Naive B cell (primary cell): Measurements from ENCODE around the gene GABARAP. TPM values are rescaled to one million over a fixed set of nuclear protein-coding genes. Genes with fewer than 3 reads are reported as not detected.
A peak's percentile ranks its signal among the peaks of the same experiment; 100 is the strongest.

Experiments used
- ATAC-seq, 2 donors: fragments of 150-1000 bp; cut with Tn5 transposase; 2 replicates each; pipeline ENCODE4 v1.10.0; 2021; ENCODE audit warnings: low read depth in 2 of 2, mild to moderate bottlenecking in 2 of 2, moderate library complexity in 2 of 2
- DNase-seq: peaks from one replicate; pipeline ENCODE4 v3.0.0; 2022
- H3K27ac Mint-ChIP-seq, 6 donors: one replicate each; pipeline ENCODE4 v1.8.0; 2020 to 2022; ENCODE audit warnings: mild to moderate bottlenecking in 6 of 6, mixed read lengths in 6 of 6, moderate library complexity in 5 of 6, inconsistent platforms in 2 of 6
- H3K27me3 Mint-ChIP-seq, 3 donors: one replicate each; pipeline ENCODE4 v1.8.0; 2021 to 2022; ENCODE audit warnings: mixed read lengths in 3 of 3, mild to moderate bottlenecking in 1 of 3
- H3K36me3 Mint-ChIP-seq, 2 donors: one replicate each; pipeline ENCODE4 v1.8.0; 2020 to 2022; ENCODE audit warnings: mixed read lengths in 2 of 2, inconsistent platforms in 1 of 2, mild to moderate bottlenecking in 1 of 2
- H3K4me1 Mint-ChIP-seq, 3 donors: one replicate each; pipeline ENCODE4 v1.8.0; 2020 to 2022; ENCODE audit warnings: mixed read lengths in 3 of 3, inconsistent platforms in 1 of 3, mild to moderate bottlenecking in 1 of 3, moderate library complexity in 1 of 3
- H3K4me3 Mint-ChIP-seq, 8 donors: one replicate each; pipeline ENCODE4 v1.8.0; 2020 to 2022; ENCODE audit warnings: mild to moderate bottlenecking in 8 of 8, mixed read lengths in 8 of 8, moderate library complexity in 8 of 8, inconsistent platforms in 2 of 8
- H3K9me3 Mint-ChIP-seq, 7 donors: one replicate each; pipeline ENCODE4 v1.8.0; 2020 to 2022; ENCODE audit warnings: mixed read lengths in 7 of 7, mild to moderate bottlenecking in 5 of 7, inconsistent platforms in 2 of 7, moderate library complexity in 1 of 7
- polyA plus RNA-seq, 6 donors: library from polyadenylated mRNA; unstranded; fragments of 300-500 nt; fragmentation: Illumina TruSeq; gene quantifications; one replicate each; pipeline ENCODE4 v1.2.3, GENCODE V29; 2021; ENCODE audit warnings: low read depth in 6 of 6

Gene GABARAP
- polyA plus RNA-seq: 1,000 to 10,000 TPM in 4 of 6 donors, 100 to 1,000 TPM in 2; 833 to 1,381 (median 1,181) TPM

DNA sequence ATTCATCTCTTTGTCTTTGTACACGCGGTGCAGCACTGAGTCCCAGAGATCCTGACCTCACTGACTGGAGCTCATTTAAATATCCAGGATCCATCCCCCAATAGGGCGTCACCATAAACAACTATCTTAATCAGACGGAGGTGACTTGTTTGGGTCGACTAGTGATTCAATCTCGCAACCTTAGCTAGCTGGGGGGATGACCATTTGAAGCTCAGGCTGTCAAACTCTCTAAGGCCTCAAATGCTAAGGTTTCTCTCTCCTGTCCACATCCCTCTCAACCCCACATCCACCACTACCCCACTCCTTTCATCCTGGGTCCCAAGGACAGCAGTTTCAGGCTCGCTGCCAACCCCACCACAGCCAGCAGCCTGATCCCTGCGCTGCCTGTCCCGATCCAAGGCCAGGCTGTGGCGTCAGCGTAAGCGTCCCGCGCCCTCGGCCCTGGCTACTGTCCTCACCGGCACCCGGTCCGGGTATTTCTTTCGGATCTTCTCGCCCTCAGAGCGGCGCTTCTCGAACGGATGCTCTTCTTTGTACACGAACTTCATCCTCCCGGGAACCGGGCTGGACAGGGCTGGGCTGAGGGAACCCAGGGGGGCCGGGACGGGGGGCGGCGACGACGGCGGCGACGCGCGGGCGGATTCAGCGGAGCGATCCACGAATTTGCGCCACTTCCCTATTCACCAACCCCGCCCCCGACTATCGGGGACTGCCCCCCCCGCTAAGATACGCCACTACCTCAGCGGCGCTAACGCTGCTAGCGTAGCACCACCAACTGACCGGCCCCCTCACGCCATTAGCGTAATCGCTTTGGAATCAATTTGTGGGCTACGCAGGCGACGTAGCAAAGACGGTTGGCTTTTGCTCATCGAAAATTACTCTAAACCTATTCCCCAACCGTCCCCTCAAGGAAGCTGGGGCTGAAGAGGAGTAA is at the start of gene GABARAP:
Gene GABARAP (minus strand): TSS at position 667 of the 934 bp plus-strand sequence. CDS start 119 bp downstream, at position 548.
- H3K27ac Mint-ChIP-seq: peak within 1 kb of the TSS; percentile 98 to 100 (median 100)
- H3K4me3 Mint-ChIP-seq: peak within 1 kb of the TSS; percentile 87 to 100 (median 98)
- H3K36me3 Mint-ChIP-seq: peaks cover 15 to 38% of the 10 kb centered on the region in 2 donors
- H3K27me3 Mint-ChIP-seq: no peaks in the 10 kb centered on the region
- ATAC-seq (peak; percentile 22 to 32), DNase-seq (peak; percentile 90)
- peaks cover 46 to 56% (median 55%) of the 10 kb centered on the region in 3 donors for H3K4me1 Mint-ChIP-seq
- H3K9me3 Mint-ChIP-seq: peaks cover 0 to 4% (median 0%) of the 10 kb centered on the region in 7 donors

- H3K36me3 Mint-ChIP-seq: no peaks in the 10 kb centered on the region
- peaks cover 7 to 20% (median 14%) of the 10 kb centered on the region in 3 donors for H3K4me1 Mint-ChIP-seq
- no peak overlapping the region for H3K27ac Mint-ChIP-seq
- H3K9me3 Mint-ChIP-seq: peaks cover 0 to 1% (median 0%) of the 10 kb centered on the region in 7 donors
- peak overlapping the region in 1 of 8 donors; percentile 21 for H3K4me3 Mint-ChIP-seq
- no peak for DNase-seq
- no peak for ATAC-seq
- peaks cover 36 to 78% (median 57%) of the 10 kb centered on the region in 3 donors for H3K27me3 Mint-ChIP-seq
These were observed 48.4 kb upstream of the GABARAP start for GRCh38 chr17:7290685-7291084.

DNA sequence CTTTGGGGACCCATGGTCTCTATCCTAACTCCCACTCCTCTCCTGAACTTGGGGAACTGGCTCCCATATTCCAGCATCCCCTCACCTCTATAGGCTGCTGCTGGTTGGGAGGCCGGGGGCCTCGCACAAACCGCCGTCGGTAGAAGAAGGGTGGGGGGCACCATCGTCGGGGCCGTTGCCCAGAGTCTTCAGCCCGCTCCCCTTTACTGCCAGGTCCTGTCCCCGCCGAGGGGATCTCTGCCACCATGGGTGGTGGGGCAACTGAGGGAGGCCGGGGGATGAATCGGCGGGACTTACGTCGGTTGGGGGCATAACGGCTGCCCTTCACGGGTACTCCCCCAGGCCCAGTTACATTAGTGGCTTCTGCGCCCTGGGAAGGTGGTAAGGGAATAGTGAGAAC is 47.9 kb upstream of the GABARAP start:
- ATAC-seq (no peak), DNase-seq (no peak)
- Mint-ChIP-seq H3K4me3 (peak overlapping the region in 1 of 8 donors; percentile 21), H3K27ac (no peak overlapping the region), H3K36me3 (no peaks in the 10 kb centered on the region), H3K27me3 (peaks cover 33 to 78% (median 55%) of the 10 kb centered on the region in 3 donors), H3K4me1 (peaks cover 4 to 15% (median 11%) of the 10 kb centered on the region in 3 donors), H3K9me3 (peaks cover 0 to 1% (median 0%) of the 10 kb centered on the region in 7 donors)

DNA sequence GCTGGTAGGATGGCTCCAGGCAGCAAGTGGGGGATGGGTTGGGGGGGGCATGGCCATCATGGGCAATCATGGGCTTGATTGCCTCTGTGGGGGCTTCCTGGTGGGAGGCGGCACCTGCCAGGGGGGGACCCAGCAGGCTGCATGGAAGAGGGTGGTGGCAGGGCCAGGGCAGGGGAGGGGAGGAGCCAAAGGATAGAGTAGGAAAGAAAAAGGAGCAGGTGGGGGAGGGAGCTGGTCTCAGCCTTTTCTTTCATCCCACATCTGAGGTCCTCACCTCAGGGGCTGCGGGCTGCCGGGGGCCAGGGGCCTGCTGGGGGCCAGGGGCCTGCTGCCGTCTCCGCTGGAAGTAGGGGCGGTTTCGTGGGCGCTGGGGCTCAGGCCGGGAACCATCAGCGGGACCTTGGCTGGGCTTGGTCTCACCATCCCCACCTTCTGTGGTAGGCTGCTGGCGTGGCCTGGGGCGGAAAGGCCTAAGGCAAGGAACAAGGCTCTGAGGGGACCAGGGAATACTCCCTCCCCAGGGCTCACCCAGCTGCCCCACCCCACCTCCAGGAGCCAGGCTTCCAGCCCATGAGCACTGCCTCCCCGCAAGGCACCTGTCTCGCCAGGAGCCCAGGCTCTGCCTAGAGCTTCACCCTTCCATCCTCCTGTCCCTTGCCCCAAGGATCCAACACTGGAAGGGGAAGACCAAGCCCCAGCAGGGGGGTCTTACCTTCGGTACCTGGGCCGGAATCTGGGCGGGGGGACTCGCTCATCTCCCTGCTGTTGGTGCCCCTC is 47.2 kb upstream of the GABARAP start:
- Mint-ChIP-seq H3K9me3 (peaks cover 0 to 1% (median 0%) of the 10 kb centered on the region in 7 donors), H3K4me3 (peak overlapping the region in 1 of 8 donors; percentile 61), H3K27me3 (peaks cover 29 to 81% (median 51%) of the 10 kb centered on the region in 3 donors), H3K4me1 (peaks cover 0 to 11% (median 6%) of the 10 kb centered on the region in 3 donors), H3K36me3 (no peaks in the 10 kb centered on the region), H3K27ac (no peak overlapping the region)
- ATAC-seq (no peak), DNase-seq (no peak)

DNA sequence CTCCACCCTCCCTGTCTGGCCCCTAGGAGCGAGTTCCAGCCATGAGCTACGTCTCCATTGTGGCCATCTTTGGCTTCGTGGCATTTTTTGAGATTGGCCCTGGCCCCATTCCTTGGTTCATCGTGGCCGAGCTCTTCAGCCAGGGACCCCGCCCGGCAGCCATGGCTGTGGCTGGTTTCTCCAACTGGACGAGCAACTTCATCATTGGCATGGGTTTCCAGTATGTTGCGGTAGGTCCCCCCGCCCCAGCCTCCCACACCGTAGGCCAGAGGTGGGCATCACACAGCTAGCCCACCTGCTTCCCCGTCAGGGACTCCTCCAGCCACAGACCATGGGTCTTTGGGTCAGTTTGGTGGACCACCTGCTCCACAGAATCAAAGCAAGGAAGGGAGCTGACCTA is 43.4 kb upstream of the GABARAP start:
- Mint-ChIP-seq H3K36me3 (no peaks in the 10 kb centered on the region), H3K27ac (no peak overlapping the region), H3K4me1 (peaks cover 12 to 27% (median 22%) of the 10 kb centered on the region in 3 donors), H3K27me3 (peaks cover 26 to 85% (median 50%) of the 10 kb centered on the region in 3 donors), H3K4me3 (no peak overlapping the region), H3K9me3 (no peaks in the 10 kb centered on the region)
- DNase-seq (no peak), ATAC-seq (no peak)

DNA sequence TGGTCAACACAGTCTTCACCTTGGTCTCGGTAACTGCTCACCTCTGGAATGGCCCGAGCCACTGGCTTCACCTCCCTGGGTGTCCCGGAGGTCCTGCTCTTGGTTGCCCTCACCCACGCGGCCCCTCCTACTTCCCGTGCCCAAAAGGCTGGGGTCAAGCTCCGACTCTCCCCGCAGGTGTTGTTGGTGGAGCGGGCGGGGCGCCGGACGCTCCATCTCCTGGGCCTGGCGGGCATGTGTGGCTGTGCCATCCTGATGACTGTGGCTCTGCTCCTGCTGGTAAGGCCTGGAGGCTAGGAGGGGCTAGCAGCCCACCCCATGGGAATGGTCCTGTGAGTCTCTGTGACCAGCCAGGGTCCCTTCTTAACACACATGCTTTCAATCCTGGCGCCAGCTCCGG is 42.7 kb upstream of the GABARAP start:
- peaks cover 18 to 35% (median 29%) of the 10 kb centered on the region in 3 donors for H3K4me1 Mint-ChIP-seq
- ATAC-seq (no peak), DNase-seq (no peak)
- no peaks in the 10 kb centered on the region for H3K9me3 Mint-ChIP-seq
- no peaks in the 10 kb centered on the region for H3K36me3 Mint-ChIP-seq
- no peak overlapping the region for H3K27ac Mint-ChIP-seq
- H3K27me3 Mint-ChIP-seq: peaks cover 26 to 77% (median 42%) of the 10 kb centered on the region in 3 donors
- H3K4me3 Mint-ChIP-seq: no peak overlapping the region

DNA sequence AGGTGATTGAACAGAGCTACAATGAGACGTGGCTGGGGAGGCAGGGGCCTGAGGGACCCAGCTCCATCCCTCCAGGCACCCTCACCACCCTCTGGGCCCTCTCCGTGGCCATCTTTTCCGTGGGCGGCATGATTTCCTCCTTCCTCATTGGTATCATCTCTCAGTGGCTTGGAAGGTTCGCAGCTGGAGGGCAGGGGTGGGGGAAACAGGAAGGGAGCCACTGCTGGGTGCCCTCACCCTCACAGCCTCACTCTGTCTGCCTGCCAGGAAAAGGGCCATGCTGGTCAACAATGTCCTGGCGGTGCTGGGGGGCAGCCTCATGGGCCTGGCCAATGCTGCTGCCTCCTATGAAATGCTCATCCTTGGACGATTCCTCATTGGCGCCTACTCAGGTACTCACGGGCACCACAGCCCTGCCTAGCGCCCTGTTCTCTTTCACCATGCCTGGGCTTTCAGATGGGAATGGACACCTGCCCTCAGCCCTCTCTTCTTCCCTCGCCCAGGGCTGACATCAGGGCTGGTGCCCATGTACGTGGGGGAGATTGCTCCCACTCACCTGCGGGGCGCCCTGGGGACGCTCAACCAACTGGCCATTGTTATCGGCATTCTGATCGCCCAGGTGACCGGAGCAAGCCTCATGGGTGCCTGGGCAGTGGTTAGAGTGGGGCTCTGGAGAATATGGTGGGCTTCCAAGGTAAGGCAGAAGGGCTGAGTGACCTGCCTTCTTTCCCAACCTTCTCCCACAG is 41.4 kb upstream of the GABARAP start:
- H3K27me3 Mint-ChIP-seq: peaks cover 26 to 72% (median 37%) of the 10 kb centered on the region in 3 donors
- H3K27ac Mint-ChIP-seq: peak overlapping the region in 1 of 6 donors; percentile 86
- ATAC-seq: no peak

DNA sequence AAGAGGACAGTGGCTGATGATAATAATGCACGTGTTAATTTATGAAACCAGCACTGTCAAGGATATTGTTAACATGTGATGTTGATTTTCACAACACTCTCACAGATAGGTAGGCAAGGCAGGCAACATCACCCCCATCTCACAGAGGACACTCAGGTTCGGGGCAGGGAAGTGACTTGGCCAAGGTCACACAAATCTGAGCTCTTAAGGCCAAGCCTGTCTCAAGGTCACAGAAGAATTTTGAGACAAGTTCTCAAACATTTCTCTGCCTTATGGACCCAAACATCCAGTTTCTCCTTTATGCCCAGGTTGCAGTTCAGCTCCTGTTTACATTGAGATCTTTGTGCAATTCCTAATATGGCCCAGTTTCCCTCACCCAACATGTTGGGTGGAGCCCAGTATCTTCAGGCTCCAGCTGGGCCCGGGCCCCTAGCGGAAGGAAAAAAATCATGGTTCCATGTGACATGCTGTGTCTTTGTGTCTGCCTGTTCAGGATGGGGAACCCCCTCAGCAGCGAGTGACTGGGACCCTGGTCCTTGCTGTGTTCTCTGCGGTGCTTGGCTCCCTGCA is 40.6 kb upstream of the GABARAP start:
- no peak for ATAC-seq
- Mint-ChIP-seq H3K27ac (peak overlapping the region in 1 of 6 donors; percentile 42), H3K4me3 (peak overlapping the region in 7 of 8 donors; percentile 3 to 80 (median 60)), H3K9me3 (no peaks in the 10 kb centered on the region), H3K36me3 (no peaks in the 10 kb centered on the region), H3K4me1 (peaks cover 18 to 37% (median 30%) of the 10 kb centered on the region in 3 donors), H3K27me3 (peaks cover 19 to 64% (median 29%) of the 10 kb centered on the region in 3 donors)
- no peak for DNase-seq

More for the DNA sequence above, 41.4 kb upstream of the GABARAP start:
- Mint-ChIP-seq H3K4me3 (peak overlapping the region in 3 of 8 donors; percentile 44 to 81 (median 64)), H3K9me3 (no peaks in the 10 kb centered on the region), H3K36me3 (no peaks in the 10 kb centered on the region), H3K4me1 (peaks cover 18 to 37% (median 30%) of the 10 kb centered on the region in 3 donors)
- no peak for DNase-seq

DNA sequence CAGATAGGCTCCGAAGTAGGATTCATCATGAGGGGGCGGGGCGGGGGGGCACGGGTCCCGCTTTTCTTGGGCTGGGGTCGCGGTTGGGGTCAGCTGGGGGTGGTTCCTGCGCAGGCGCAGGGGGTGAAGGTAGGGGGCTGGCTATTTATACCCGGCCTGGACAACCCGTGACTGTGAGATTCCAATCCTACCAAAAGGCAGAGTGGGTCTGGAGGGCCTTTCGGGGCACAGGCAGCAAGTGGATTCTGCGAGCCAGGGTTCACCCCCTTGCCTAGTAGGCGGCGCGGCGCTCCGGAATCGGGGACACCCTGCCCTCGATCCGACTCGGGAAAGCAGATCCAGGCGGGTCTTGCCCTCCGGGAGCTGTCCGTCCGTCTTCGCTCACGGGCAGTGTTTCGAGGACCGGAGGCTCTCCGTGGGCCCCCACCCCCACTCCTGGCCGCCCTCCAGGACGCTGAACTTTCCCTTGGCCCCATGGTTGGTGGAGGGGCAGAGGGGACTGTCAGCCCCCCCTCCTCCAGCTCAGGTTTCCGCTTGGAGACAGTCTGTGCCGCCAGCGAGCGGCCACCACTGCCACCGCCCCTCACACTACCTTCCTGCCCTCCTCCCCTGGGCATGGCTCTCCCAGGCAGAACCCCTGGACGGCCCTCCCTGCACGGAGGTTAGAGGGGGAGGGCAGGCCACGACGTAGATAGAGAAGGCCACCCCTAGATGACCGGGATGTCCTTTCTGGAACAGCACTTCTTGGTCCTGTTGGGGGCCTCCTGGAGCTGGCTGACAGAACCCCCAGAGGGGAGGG is 39.9 kb upstream of the GABARAP start:
- H3K27me3 Mint-ChIP-seq: peaks cover 18 to 58% (median 29%) of the 10 kb centered on the region in 3 donors
- H3K9me3 Mint-ChIP-seq: no peaks in the 10 kb centered on the region
- peaks cover 18 to 37% (median 30%) of the 10 kb centered on the region in 3 donors for H3K4me1 Mint-ChIP-seq
- ATAC-seq (no peak), DNase-seq (no peak)
- H3K4me3 Mint-ChIP-seq: peak overlapping the region; percentile 80 to 92 (median 87)
- no peaks in the 10 kb centered on the region for H3K36me3 Mint-ChIP-seq
- H3K27ac Mint-ChIP-seq: peak overlapping the region in 3 of 6 donors; percentile 26 to 64 (median 42)

GRCh38 chr17:7281074-7281952 is 39.1 kb upstream of the GABARAP start, which contains the start of gene SLC2A4:
Gene SLC2A4 (plus strand): TSS chr17:7281718. CDS start chr17:7281935, 217 bp downstream.
- ATAC-seq (peak; percentile 60 to 68), DNase-seq (peak; percentile 73)
- H3K4me1 Mint-ChIP-seq: peaks cover 18 to 37% (median 26%) of the 10 kb centered on the region in 3 donors
- peaks cover 16 to 50% (median 24%) of the 10 kb centered on the region in 3 donors for H3K27me3 Mint-ChIP-seq
- H3K4me3 Mint-ChIP-seq: peak within 1 kb of the TSS; percentile 80 to 92 (median 88)
- peak within 1 kb of the TSS; percentile 64 to 96 (median 90) for H3K27ac Mint-ChIP-seq
- H3K36me3 Mint-ChIP-seq: no peaks in the 10 kb centered on the region
- H3K9me3 Mint-ChIP-seq: no peaks in the 10 kb centered on the region
